Nephron (organoid): ENCODE results near the gene GIPR.
A peak's percentile ranks its signal among the peaks of the same experiment; 100 is the strongest.

Experiments used
- H3K27ac Mint-ChIP-seq, 3 experiments: 2 replicates each; pipeline ENCODE4 v1.8.0; 2020; ENCODE audit warnings: mixed read lengths in 3 of 3, mild to moderate bottlenecking in 2 of 3, moderate library complexity in 1 of 3
- H3K27me3 Mint-ChIP-seq: 2 replicates; pipeline ENCODE4 v1.8.0; 2021; ENCODE audit warnings: low read depth, mild to moderate bottlenecking, moderate library complexity, mixed read lengths
- H3K36me3 Mint-ChIP-seq: 2 replicates; pipeline ENCODE4 v1.8.0; 2020; ENCODE audit warnings: low read depth, mixed read lengths
- H3K4me1 Mint-ChIP-seq: 2 replicates; pipeline ENCODE4 v1.8.0; 2020; ENCODE audit warnings: mixed read lengths
- H3K4me3 Mint-ChIP-seq, 3 experiments: 2 replicates each; pipeline ENCODE4 v1.8.0; 2020; ENCODE audit warnings: mild to moderate bottlenecking in 3 of 3, mixed read lengths in 3 of 3, moderate library complexity in 2 of 3
- H3K9me3 Mint-ChIP-seq: 2 replicates; pipeline ENCODE4 v1.8.0; 2020; ENCODE audit warnings: mixed read lengths
- CTCF ChIP-seq, 3 experiments: fragments of 200-600 bp; sonication (generic); IDR thresholded peaks; one replicate each; pipeline ENCODE4 v1.5.0; 2021; ENCODE audit warnings: antibody characterized with exemption in 3 of 3; ENCODE audit not compliant: unreplicated experiment in 3 of 3

The GIPR gene

DNA sequence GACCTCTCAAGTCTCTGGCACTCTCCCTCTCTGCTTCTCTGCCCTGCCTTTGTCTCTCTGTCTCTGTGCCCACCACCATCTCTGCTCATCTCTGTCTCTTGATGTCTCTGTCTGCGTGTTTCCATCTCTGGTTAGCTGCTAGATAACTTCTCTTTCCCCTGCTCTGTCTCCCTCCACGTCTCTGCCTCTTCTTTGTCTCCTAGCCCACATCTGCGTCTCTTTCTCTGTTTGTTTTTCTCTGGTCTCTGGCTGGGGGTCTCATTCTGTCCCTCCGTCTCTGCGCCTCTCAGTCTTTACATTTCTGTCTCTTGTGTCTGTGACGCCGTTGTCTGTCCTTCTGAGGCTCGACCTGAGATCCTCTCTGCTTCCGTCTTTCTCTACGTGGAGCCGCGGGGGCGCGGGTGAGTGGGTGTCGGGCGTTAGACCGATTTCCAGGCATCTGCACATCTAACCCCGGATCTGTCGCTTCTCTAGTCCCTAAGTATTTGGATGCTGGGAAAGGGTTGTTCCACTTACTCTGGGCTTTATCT lies 386 bp downstream of the GIPR start:
- peaks cover 9% of the 10 kb centered on the region for H3K4me1 Mint-ChIP-seq
- H3K9me3 Mint-ChIP-seq, result no peaks in the 10 kb centered on the region
- no peaks in the 10 kb centered on the region for H3K36me3 Mint-ChIP-seq
- peaks cover 82% of the 10 kb centered on the region for H3K27me3 Mint-ChIP-seq
- H3K27ac Mint-ChIP-seq, result no peak overlapping the region
- TF ChIP-seq CTCF (IDR thresholded peaks at IDR 0.05; ENCODE audit: unreplicated experiment in 3 of 3), result no peak
- H3K4me3 Mint-ChIP-seq, result peak overlapping the region; percentile 35 to 65 (median 60)

DNA sequence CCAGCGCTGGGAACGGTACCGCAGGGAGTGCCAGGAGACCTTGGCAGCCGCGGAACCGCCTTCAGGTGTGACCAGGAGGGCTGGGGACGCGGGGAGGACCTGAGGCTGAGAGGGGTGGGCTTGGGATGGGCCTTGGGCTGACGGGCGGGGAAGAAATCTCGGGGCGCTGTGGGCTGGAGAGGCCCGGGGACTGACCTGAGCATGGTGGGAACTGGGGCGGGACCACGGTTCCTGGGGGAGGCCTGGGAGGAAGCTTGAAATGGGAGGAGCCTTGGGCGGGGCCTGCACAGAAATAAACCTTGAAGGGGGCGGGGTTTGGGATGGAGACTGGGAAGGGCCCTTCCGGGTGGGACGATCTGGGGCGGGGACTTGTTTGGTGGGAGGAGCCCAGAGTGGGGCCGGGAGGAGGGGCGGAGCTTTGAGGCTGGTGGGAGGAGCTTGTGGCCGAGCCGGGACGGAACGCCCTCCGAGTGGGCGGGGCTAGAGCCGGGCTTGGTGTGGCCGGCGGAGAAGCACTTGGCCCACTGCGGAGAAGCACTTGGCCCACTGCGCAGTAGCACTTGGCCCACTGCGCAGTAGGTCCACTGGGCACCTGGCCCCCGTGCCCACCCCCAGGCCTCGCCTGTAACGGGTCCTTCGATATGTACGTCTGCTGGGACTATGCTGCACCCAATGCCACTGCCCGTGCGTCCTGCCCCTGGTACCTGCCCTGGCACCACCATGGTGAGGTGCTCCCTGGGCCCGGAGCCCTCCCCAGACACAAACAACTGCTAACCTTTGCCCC lies 2.8 kb downstream of the GIPR start:
- TF ChIP-seq CTCF (IDR thresholded peaks at IDR 0.05; ENCODE audit: unreplicated experiment in 3 of 3), result no peak
- no peaks in the 10 kb centered on the region for H3K9me3 Mint-ChIP-seq
- no peaks in the 10 kb centered on the region for H3K36me3 Mint-ChIP-seq
- H3K27ac Mint-ChIP-seq, result no peak overlapping the region
- H3K4me1 Mint-ChIP-seq, result peaks cover 9% of the 10 kb centered on the region
- H3K27me3 Mint-ChIP-seq, result peaks cover 90% of the 10 kb centered on the region
- H3K4me3 Mint-ChIP-seq, result peak overlapping the region; percentile 21 to 77 (median 70)

- TF ChIP-seq CTCF (IDR thresholded peaks at IDR 0.05; ENCODE audit: unreplicated experiment in 3 of 3), result no peak
- Mint-ChIP-seq H3K9me3 (no peaks in the 10 kb centered on the region), H3K4me1 (no peaks in the 10 kb centered on the region), H3K27me3 (peaks cover 94% of the 10 kb centered on the region), H3K36me3 (no peaks in the 10 kb centered on the region), H3K27ac (peak overlapping the region in 1 of 3 experiments; percentile 58), H3K4me3 (peak overlapping the region; percentile 3 to 36 (median 16))
Observed at GRCh38 chr19:45674946-45675345, 6.9 kb downstream of the GIPR start.

DNA sequence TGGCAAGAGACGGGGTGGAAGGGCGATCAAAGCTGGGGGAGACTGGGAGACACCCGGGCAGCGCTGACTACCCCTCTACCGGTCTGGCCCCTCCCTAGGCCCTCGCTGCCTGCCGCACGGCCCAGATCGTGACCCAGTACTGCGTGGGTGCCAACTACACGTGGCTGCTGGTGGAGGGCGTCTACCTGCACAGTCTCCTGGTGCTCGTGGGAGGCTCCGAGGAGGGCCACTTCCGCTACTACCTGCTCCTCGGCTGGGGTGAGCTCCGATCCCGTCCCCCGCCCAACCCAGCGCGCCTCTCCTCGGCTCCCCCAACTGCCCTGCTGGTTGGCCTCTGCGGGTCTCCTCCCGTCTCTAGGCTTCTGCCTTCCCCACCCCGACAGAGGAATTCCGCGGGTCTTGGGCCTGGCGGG lies 8.8 kb downstream of the GIPR start:
- no peak for TF ChIP-seq CTCF (IDR thresholded peaks at IDR 0.05; ENCODE audit: unreplicated experiment in 3 of 3)
- H3K9me3 Mint-ChIP-seq, result no peaks in the 10 kb centered on the region
- peak overlapping the region; percentile 64 to 75 (median 74) for H3K4me3 Mint-ChIP-seq
- H3K27me3 Mint-ChIP-seq, result peaks cover 82% of the 10 kb centered on the region
- no peaks in the 10 kb centered on the region for H3K36me3 Mint-ChIP-seq
- H3K27ac Mint-ChIP-seq, result no peak overlapping the region
- no peaks in the 10 kb centered on the region for H3K4me1 Mint-ChIP-seq

DNA sequence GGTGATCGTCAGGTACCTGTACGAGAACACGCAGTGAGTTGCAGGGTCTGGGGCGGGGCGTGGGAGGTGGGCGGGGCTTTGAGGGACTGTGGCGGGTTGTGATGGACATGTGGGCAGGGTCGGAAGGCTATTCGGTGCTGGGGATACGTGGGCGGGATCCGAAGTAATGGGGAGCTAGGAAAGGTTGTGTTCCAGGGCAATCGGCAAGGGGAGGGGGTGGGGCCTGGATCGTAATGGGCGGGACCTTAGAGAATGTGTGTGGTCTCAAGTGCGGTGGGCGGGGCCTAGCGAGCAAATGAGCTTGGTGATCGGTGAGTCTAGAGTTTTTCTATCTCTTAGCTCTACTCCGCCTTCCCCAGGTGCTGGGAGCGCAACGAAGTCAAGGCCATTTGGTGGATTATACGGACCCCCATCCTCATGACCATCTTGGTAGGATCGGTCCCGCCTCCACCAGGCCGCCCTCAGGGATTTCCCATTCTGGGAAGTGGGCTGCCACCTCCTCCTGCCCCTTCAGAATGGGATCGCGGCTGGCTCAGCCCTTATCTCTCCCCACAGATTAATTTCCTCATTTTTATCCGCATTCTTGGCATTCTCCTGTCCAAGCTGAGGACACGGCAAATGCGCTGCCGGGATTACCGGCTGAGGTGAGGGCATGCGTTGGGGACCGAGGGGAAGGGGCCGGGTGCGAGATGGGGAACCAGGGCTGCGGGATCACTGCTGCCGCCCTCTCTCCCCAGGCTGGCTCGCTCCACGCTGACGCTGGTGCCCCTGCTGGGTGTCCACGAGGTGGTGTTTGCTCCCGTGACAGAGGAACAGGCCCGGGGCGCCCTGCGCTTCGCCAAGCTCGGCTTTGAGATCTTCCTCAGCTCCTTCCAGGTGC lies 9.6 kb downstream of the GIPR start:
- H3K9me3 Mint-ChIP-seq, result no peaks in the 10 kb centered on the region
- peaks cover 75% of the 10 kb centered on the region for H3K27me3 Mint-ChIP-seq
- H3K4me1 Mint-ChIP-seq, result no peaks in the 10 kb centered on the region
- peak overlapping the region; percentile 79 to 81 (median 80) for H3K4me3 Mint-ChIP-seq
- H3K36me3 Mint-ChIP-seq, result no peaks in the 10 kb centered on the region
- TF ChIP-seq CTCF (IDR thresholded peaks at IDR 0.05; ENCODE audit: unreplicated experiment in 3 of 3), result peak in 2 of 3 experiments; percentile 13 to 30
- peak overlapping the region in 1 of 3 experiments; percentile 49 for H3K27ac Mint-ChIP-seq
